Left ventricle myocardium inferior (tissue), 1 donor: Measurements from ENCODE around the gene TTC34. TPM values are rescaled to one million over a fixed set of nuclear protein-coding genes. Genes with fewer than 3 reads are reported as not detected.

ENCODE experiments used
- DNase-seq: peaks from one replicate; pipeline ENCODE4 v3.0.0-alpha.2; 2020
- H3K27ac ChIP-seq: fragments of 200-600 bp; replicated peaks from 2 replicates; pipeline ENCODE4 v1.8.0; 2021
- H3K27me3 ChIP-seq: fragments of 200-600 bp; 2 replicates; pipeline ENCODE4 v1.8.0; 2021; ENCODE audit warnings: low read depth
- H3K36me3 ChIP-seq: fragments of 200-600 bp; 2 replicates; pipeline ENCODE4 v1.8.0; 2021
- H3K4me1 ChIP-seq: fragments of 200-600 bp; 2 replicates; pipeline ENCODE4 v1.8.0; 2021
- H3K4me3 ChIP-seq: fragments of 200-600 bp; 2 replicates; pipeline ENCODE4 v1.8.0; 2021; ENCODE audit warnings: mild to moderate bottlenecking, moderate library complexity
- H3K9me3 ChIP-seq: fragments of 200-600 bp; replicated peaks from 2 replicates; pipeline ENCODE4 v1.8.0; 2021
- CTCF ChIP-seq: fragments of 200-600 bp; IDR thresholded peaks from 2 replicates; pipeline ENCODE4 v1.8.0; 2021; ENCODE audit warnings: antibody characterized with exemption, mild to moderate bottlenecking, borderline replicate concordance
- intact Hi-C: fragments of 100-400 bp; cut with micrococcal nuclease; formaldehyde crosslinking; loops from one replicate; pipeline ENCODE4 v1.11.0; 2022
- total RNA-seq: library from RNA; stranded (reverse); fragmentation: NEBNext Ultra II Directional; extraction: Animal tissue kit (Norgen Biotek cat#: 25700); gene quantifications from one replicate; pipeline ENCODE4 v1.2.1, GENCODE V29; 2021
- donor health status: DM: no; HTN: yes; CAD: no; lungs with severe emphysema.

The TTC34 gene
- total RNA-seq, 1 donor from 2014 or later: 0.91 TPM

GRCh38 chr1:2835650-2836159 lies 34.2 kb upstream of the TTC34 start:
- no peak for TF ChIP-seq CTCF
- peaks cover 67% of the 10 kb centered on the region for H3K27me3 ChIP-seq
- H3K4me1 ChIP-seq: no peaks in the 10 kb centered on the region
- no peak overlapping the region for H3K4me3 ChIP-seq
- H3K36me3 ChIP-seq: no peaks in the 10 kb centered on the region
- H3K9me3 ChIP-seq: no peaks in the 10 kb centered on the region
- H3K27ac ChIP-seq: no peak overlapping the region
- DNase-seq: no peak
- intact Hi-C loops: no loop called here

DNA sequence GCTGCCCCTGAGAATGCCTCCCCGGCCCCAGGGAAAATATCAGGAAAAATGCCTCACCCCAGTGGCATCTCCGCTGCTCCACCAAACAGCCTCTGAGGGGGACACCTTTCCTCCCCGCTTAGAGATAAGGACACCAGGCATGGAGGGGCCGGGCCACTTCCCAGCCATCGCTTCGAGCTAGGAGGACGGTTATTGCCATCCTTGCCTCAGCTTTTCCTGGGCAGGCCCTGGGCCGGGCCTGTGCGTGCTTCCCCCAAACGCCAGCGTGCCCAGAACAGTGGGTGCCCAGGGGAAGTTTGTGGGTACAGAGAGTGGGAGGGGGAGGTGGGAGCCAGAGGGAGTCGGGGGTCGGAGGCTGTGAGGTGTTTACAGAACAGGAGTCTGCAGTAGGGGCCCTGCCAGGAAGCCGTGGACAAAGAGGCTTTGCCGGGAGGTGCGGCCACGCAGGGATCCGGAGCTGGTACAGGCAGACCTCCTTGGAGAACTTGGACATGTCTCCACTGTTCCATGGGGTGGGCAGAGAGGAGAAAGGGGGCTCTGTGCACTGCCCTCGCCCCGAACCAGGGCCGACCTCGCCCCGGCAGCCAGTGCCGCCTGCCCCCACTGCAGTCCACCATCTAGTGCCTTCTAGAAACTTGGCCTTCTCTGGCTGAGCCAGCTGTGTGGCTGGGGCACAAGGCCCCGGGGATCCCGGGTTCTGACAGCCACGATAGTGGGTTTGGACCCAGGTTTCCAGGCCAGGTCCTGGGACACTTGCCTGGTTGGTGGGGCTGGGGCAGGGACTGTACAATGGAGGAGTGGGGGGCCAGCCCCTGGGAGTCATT lies 33.5 kb upstream of the TTC34 start:
- no peak for DNase-seq
- Histone ChIP-seq H3K27ac (no peak overlapping the region), H3K36me3 (no peaks in the 10 kb centered on the region), H3K4me3 (no peak overlapping the region), H3K9me3 (no peaks in the 10 kb centered on the region), H3K27me3 (peaks cover 61% of the 10 kb centered on the region), H3K4me1 (no peaks in the 10 kb centered on the region)
- TF ChIP-seq CTCF: no peak
- intact Hi-C loops: no loop called here

GRCh38 chr1:2834146-2834475 lies 32.6 kb upstream of the TTC34 start:
- DNase-seq: no peak
- Histone ChIP-seq H3K36me3 (no peaks in the 10 kb centered on the region), H3K9me3 (no peaks in the 10 kb centered on the region), H3K4me3 (no peak overlapping the region), H3K4me1 (no peaks in the 10 kb centered on the region), H3K27me3 (peaks cover 53% of the 10 kb centered on the region), H3K27ac (no peak overlapping the region)
- no peak for TF ChIP-seq CTCF
- intact Hi-C loops: no loop called here

- H3K4me3 ChIP-seq: no peak overlapping the region
- H3K27ac ChIP-seq: no peak overlapping the region
- no peaks in the 10 kb centered on the region for H3K4me1 ChIP-seq
- H3K36me3 ChIP-seq: no peaks in the 10 kb centered on the region
- no peak for TF ChIP-seq CTCF
- H3K9me3 ChIP-seq: peaks cover 3% of the 10 kb centered on the region
- intact Hi-C loops: no loop called here
- DNase-seq: no peak
- H3K27me3 ChIP-seq: peaks cover 51% of the 10 kb centered on the region
These were observed 32.1 kb upstream of the TTC34 start for GRCh38 chr1:2833454-2834145.

DNA sequence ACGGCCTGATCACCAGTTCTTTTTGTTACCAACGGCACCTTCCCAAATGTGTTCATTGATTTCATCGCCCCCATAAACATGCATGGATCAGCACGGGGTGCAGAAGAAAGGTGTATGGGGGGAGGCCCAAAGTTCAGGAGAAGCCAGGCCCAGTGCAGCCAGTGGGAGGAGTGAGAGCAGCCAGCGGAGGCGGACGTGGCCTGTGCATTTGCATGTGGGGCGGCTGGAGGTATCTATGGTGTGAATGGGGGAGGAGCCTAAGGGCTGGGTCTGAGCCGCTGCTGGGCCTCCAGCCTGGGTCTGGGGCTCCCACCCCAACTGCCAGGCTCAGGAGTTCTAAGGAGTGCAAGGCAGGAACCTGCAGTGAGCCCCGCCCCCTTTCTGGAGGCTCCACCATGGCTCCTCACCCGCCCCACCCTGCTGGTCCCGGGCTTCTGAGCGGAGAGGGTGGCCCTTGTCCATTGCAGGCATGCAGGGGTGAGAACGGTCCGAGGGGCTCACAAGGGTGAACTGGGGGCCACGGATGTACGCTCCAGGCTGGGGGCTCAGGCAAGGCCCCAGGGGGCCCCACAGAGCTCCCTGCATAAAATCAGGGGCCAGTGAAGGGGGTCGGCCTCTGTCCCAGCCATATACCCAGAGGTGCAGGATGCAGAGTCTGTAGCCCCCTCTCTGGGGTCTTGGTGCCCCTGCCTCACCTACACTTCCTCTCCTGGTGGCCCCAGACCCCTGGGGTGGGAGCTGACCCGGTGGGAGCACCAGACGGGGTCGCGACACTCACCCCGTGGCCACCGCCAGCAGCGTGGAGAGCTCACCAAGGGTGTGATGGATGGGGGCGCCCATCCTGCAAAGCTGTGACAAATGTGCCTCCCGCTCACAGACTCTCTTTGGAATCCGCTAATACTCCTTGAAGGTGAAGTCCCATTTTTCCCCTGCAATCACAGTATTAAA lies 31.3 kb upstream of the TTC34 start:
- no peak overlapping the region for H3K27ac ChIP-seq
- no peaks in the 10 kb centered on the region for H3K36me3 ChIP-seq
- H3K27me3 ChIP-seq: peaks cover 52% of the 10 kb centered on the region
- no peak for DNase-seq
- H3K4me3 ChIP-seq: no peak overlapping the region
- H3K4me1 ChIP-seq: no peaks in the 10 kb centered on the region
- TF ChIP-seq CTCF: no peak
- intact Hi-C loops: no loop called here
- H3K9me3 ChIP-seq: peaks cover 11% of the 10 kb centered on the region
